ENCODE measurements around the gene THEMIS.

- TF ChIP-seq BACH1 (IDR thresholded peaks at IDR 0.05; ENCODE audit: borderline replicate concordance) (no peak), ATF3 (IDR thresholded peaks at IDR 0.05; ENCODE audit: borderline replicate concordance, extremely low read depth, low read depth, low read length) (no peak), SP1 (IDR thresholded peaks at IDR 0.05; ENCODE audit: low read depth, low read length) (no peak), POLR2A (IDR thresholded peaks at IDR 0.05; ENCODE audit: low read depth, low read length) (no peak), YY1 (IDR thresholded peaks at IDR 0.05; ENCODE audit: low read depth, low read length) (no peak), REST (IDR thresholded peaks at IDR 0.05; ENCODE audit: low read depth, low read length) (no peak), EZH2 (IDR thresholded peaks at IDR 0.05; ENCODE audit: borderline replicate concordance, control insufficient read depth, low read depth, low read length) (no peak), NR2F1 (conservative IDR thresholded peaks at IDR 0.05) (no peak), MYC (IDR thresholded peaks at IDR 0.05; ENCODE audit: insufficient read depth, insufficient read length, insufficient replicate concordance, low read length, severe bottlenecking) (no peak), SMAD5 (IDR thresholded peaks at IDR 0.05; ENCODE audit: low read depth) (no peak), ZSCAN29 (IDR thresholded peaks at IDR 0.05) (no peak)
- TF ChIP-seq, protein P1, sequence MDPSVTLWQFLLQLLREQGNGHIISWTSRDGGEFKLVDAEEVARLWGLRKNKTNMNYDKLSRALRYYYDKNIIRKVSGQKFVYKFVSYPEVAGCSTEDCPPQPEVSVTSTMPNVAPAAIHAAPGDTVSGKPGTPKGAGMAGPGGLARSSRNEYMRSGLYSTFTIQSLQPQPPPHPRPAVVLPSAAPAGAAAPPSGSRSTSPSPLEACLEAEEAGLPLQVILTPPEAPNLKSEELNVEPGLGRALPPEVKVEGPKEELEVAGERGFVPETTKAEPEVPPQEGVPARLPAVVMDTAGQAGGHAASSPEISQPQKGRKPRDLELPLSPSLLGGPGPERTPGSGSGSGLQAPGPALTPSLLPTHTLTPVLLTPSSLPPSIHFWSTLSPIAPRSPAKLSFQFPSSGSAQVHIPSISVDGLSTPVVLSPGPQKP (IDR thresholded peaks at IDR 0.05; ENCODE audit: low read depth, low read length): no peak
- TF ChIP-seq, protein P2, sequence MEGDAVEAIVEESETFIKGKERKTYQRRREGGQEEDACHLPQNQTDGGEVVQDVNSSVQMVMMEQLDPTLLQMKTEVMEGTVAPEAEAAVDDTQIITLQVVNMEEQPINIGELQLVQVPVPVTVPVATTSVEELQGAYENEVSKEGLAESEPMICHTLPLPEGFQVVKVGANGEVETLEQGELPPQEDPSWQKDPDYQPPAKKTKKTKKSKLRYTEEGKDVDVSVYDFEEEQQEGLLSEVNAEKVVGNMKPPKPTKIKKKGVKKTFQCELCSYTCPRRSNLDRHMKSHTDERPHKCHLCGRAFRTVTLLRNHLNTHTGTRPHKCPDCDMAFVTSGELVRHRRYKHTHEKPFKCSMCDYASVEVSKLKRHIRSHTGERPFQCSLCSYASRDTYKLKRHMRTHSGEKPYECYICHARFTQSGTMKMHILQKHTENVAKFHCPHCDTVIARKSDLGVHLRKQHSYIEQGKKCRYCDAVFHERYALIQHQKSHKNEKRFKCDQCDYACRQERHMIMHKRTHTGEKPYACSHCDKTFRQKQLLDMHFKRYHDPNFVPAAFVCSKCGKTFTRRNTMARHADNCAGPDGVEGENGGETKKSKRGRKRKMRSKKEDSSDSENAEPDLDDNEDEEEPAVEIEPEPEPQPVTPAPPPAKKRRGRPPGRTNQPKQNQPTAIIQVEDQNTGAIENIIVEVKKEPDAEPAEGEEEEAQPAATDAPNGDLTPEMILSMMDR (IDR thresholded peaks at IDR 0.05 in 2 of 3, conservative IDR thresholded peaks at IDR 0.05 in 1 of 3; ENCODE audit: control insufficient read depth in 2 of 3, extremely low read depth in 1 of 3, insufficient read depth in 1 of 3, low read depth in 3 of 3, low read length in 3 of 3): no peak
- TF ChIP-seq, protein P3, sequence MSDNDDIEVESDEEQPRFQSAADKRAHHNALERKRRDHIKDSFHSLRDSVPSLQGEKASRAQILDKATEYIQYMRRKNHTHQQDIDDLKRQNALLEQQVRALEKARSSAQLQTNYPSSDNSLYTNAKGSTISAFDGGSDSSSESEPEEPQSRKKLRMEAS (IDR thresholded peaks at IDR 0.05; ENCODE audit: low read depth, low read length): no peak
These were observed 132.1 kb downstream of the THEMIS start for GRCh38 chr6:127768745-127769144.

Data from GM12878 (cell line).